NOMO-1 treated with DMSO at 0.1 percent for 48 hours (cell line): ENCODE data around the gene RCL1.
"Not testable (repeated sequence)": the region's sequence is repeated elsewhere in the genome, so short reads cannot be mapped to it uniquely, and the experiment has no call there.

Source experiments
- DNase-seq: peaks from one replicate; lab custom pipeline; 2025; ENCODE audit not compliant: unreplicated experiment; lab: John Stamatoyannopoulos, UW

The RCL1 gene

GRCh38 chr9:4783191-4783590 is 9.6 kb upstream of the RCL1 start:
- not testable (repeated sequence) for DNase-seq

GRCh38 chr9:4784403-4784802 is 8.3 kb upstream of the RCL1 start:
- no peak for DNase-seq

DNA sequence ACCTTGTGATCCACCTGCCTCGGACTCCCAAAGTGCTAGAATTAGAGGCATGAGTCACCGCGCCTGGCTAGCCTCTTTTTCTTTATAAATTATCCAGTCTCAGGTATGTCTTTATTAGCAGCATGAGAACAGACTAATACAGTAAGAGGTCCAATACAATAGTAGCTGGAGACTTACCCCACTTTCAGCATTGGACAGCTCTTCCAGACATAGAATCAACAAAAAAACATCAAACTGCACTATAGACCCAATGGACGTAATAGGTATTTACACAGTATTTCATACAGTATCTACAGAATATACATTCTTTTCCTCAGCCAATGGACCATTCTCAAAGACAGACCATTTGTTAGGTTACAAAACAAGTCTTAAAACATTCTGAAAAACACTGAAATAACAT is 6.1 kb upstream of the RCL1 start:
- DNase-seq: no peak

- DNase-seq: no peak
Measured at GRCh38 chr9:4787876-4788275, 4.9 kb upstream of the RCL1 start.

GRCh38 chr9:4788703-4789102 is 4.0 kb upstream of the RCL1 start:
- no peak for DNase-seq

- DNase-seq: no peak
Measured at GRCh38 chr9:4792054-4792571, 631 bp upstream of the RCL1 start.

DNA sequence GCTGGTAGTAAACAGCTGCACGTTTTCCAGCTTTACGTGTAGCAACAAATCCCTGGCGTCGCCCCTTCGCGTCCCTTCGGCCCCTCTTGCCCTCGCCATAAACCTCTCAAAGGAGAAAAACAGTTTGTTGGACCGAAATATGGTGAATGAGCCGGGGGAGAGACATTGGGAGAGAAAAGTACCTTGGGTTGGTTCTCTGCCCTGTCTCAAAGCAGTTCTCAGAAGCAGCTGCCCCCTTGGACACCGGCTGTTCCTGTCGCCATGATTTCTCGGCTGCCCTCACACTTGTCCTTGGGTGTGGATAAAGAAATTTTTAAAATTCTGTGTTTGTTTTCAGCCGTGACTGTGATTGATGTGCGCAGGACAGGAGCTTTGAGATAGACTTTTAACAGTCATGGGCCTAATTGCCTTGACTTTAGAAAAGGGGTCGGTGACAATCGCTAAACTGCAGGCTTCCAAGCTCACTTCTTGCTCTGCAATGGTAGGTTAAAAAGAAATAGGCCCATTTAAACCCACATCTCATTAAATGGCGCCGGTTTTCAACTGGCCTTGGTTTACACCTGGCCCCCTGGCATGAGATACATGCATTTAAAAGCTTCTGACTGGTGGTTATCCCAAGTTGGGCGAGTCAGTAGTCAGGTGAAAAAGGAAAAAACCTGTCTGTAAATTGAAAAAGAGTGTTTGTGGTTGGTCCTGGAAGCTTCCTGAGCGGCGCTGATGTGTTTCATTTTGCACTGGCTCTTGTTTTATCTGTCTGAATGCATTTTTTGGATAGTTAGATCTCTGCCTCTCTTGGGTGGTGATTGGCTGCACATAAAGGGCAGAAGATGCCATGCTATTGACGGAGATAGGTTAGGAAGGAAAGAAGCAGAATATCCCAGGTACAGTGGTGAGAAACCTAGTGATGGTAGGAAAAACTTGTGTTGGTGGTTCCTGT is 983 bp downstream of the RCL1 start:
- no peak for DNase-seq

DNA sequence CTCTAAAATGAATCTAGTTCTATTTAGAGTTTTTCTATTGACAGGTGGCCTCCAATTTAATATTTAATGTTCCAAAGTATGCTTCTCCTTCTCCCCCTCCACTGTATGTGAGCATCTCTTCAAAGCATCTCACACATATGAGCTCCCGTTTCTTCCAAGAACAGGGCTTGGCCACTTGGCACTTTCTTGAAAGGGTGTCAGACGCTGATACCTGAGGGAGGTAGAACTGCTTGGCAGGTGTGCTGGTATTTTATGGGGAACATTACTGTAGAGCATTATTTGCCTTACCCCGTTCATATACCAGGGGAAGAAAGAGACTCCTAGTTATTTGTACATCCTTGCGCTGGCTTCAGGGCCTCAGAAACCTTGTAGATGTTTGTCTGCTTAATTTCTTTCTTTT is 1.9 kb downstream of the RCL1 start:
- no peak for DNase-seq

- not testable (repeated sequence) for DNase-seq
Measured at GRCh38 chr9:4795108-4795507, 2.4 kb downstream of the RCL1 start.

- no peak for DNase-seq
Measured at GRCh38 chr9:4796530-4796929, 3.8 kb downstream of the RCL1 start.

- no peak for DNase-seq
Measured at GRCh38 chr9:4796988-4797853, 4.5 kb downstream of the RCL1 start.

GRCh38 chr9:4797854-4798150 is 5.1 kb downstream of the RCL1 start:
- DNase-seq: peak; percentile 53

DNA sequence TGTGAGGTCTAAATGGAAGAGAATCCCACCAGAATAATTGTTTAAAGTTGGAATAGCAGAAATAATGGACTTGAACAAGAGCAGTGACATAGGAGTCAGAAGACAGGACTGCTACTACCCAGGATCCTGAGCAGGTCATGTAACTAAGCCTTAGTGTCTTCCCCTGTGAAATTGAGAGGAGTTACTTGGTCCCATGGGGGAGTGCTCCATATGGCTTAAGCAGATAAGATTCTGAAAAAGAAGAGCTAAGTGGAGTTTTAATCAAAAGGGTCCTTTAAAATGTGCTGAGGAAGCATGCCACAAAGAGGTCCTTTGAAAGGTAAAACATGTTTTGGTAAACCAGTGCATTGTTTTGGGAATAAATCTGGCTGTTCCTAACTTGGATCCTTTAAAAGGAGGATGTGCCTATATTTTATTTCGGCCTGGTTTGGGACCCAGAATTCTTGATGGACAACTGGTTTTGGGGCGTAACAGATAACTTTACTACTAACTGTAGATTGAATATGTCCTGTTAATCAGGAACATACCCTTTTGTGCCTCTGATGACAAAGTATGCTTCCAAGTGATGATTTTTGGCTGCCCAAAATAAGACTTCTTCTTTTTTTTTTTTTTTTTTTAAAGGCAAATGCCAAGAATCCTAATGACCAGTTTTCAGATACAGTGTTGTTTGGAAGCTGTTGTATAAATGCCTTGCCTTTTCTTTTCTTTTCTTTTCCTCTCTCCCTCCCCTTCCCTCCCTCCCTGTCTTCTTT is 5.7 kb downstream of the RCL1 start:
- no peak for DNase-seq

DNA sequence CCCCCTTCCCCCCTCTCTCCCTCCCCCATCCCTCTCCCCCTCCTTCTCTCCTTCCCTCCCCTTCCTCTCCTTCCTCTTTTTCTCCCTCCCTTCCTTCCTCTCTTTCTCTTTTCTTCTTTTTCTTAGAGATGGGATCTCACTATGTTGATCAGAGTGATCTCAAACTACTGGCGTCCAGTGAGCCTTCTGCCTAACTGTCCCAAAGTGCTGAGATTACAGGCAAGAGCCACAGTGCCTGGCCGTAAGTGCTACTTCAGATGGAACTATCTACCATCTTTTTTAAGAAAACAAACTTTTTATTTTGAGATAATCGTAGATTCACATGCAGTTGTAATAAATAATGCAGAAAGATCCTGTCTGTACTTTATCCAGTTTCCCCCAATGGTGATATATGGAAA is 6.3 kb downstream of the RCL1 start:
- no peak for DNase-seq

DNA sequence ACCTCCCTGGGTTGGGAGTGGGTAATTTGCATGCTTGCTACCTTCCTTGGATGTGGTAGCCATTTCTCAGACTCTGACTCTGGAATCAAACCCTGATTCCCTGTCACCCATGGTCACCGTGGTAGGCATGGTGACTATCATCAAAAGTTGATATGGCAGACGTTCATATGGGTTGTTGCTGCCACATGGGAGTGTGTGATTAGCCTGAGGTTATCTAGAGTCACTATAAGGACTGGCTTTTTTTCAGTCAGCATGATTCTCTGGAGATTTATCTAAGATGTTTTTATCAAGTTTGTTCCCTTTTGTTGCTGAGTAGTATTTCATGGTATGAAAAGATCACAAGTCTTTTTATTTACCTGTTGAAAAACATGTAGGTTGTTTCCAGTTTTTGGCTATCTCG is 7.0 kb downstream of the RCL1 start:
- DNase-seq: no peak

DNA sequence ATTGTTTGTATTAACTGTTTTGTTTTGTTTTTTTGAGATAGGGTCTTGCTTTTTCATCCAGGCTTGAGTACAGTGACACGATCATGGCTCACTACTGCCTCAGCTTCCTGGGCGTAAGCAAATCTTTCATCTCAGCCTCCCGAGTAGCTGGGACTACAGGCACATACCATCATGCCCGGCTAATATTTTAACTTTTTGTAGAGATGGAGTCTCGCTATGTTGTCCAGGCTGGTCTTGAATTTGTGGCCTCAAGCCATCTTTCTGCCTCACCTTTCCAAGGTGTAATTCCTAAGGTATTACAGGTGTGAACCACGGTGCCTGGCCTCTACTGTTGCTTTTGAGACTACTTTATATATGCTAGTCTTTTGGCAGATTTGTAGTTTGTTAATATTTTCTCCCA is 8.4 kb downstream of the RCL1 start:
- DNase-seq: no peak

DNA sequence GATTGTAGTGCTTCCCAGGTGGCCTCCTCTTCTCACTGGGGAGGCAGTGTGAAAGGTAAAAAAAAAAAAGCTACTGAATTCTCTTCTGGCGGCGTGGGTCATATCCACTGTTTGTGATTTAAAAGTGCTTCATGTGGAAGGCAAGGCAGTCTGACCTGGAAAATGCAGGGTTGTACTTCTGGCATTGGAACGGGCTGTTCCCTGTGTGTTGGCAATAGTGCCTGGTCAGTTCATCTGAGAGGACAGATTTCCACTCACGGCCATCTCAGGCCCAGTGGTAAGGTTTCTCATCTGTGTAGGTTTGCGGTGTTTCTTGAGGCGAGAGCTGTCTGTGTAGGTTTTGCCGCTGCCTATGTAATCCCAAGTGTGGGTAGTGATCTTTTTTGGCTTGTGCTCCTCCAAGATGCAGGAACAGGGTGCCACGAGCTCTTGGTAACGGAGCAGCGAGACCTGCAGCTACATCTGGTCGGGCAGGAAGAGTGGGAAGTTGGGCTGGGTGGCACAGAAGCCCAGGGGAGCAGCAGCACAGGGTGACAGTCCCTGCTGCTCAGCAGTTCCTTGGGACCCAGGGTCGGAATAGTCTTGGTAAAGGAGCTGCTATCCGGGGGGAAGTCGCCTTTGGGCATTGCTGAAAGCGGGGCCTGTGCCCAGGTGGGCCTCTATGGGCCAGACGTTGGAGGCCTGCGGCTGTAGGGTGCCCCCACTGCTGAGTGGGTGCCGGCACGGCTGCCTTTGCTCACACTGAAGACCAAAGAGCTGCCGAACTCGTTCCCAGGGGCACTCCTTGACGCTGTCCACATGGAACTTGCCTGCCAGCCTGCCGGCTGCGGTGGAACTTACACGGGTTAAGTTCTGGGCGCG is 11.2 kb downstream of the RCL1 start:
- DNase-seq: no peak

DNA sequence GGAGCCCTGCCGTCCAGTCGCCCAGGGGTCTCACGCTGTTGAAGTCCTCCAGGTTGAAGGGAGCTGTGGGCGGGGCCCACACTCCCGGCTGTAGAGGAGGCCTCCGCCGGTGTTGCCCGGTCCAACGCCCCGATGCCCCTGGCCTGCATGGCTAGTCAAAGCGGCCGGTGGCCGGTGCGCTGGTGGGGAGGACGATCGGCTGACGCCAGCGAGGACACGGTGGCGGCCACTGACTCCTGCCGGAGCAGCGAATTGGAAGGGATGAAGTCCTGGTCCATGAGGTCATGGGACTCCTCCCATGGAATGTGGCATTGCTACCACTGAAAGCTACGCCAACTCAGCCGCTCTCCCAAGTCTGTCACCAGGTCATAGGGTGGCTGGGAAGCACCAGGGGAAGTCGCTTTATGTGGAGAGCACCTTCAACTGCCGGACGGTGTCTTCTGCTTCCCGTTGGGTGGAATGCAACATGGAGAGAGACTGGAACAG is 11.8 kb downstream of the RCL1 start:
- no peak for DNase-seq

DNA sequence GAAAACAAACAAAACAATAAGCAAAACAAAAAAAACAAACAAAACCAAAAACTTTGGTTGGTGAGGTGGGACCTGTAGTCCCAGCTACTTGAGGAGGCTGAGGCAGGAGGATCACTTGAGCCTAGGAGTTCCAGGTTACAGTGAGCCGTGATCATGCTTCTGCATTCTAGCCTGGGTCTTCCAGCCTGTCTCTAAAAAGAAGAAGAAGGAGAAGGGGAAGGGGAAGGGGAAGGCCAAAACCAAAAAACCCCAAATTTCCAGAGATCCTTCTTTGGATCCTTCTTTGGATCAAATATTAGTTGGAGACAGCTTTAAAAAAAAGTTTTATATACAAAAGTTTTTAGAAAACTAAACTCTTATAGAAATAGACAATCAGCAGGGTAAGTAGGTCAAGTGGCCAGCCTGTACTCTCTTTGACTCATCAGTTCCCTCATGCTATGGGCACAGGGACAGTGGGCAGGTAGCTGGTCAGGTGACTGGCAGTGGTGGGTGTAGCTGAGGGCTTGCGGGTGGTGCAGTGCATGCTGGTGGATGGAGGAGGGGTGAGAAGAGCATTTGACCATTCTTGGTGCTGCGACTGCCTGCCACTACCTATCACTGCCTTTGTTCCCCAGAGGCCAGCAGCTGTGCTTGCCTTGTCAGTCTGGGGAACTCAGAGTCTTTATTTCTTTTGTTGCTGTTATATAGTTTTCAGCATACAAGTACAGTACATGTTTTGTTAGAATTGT is 12.6 kb downstream of the RCL1 start:
- DNase-seq: no peak

- no peak for DNase-seq
Measured at GRCh38 chr9:4810565-4810964, 17.8 kb downstream of the RCL1 start.
